ENCODE measurements around the gene DYNC1LI2. TPM values are rescaled to one million over a fixed set of nuclear protein-coding genes. Genes with fewer than 3 reads are reported as not detected.
A peak's percentile ranks its signal among the peaks of the same experiment; 100 is the strongest.

DYNC1LI2 gene
- total and polyA plus RNA-seq, 12 donors, result 39.3 to 234 (median 94.3) TPM

DNA sequence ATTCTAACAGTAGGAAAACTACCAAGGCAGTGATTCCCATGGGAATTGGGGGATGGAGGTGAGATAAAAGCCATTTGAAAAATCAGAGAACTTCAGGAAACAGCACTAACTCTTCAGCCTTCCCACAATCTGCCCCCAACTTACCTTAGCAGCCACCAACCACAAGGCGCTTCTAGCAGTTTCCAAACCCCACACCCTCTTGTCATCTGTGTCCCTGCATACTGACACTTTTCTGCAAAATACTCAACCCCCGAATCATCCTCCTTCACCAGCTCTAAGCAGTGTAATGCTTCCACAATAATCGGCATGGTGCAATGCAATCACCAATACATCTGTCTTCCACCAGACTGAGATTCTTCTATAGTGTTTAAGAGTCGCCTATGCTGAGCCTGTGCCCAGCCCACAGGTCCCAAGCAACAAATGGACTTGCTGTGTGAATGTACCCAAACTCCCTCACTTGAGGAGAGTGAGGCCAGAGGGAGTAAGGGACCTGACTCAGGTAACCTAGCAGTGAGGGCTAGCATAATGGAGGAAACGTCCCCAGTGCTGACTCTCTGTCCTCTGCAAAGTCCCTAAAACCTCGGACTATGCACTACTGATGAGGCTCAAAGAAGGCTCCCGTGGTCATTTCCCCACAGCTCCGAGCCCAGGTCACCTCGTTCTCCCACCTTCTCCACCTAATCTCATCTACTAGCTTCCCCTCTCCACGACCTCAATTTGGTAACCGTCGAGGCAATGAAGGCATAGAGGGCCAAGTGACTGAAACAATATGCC, 943 bp downstream of the DYNC1LI2 start:
- intact Hi-C loops (cut with DNase I), result no loop called here
- H3K27ac ChIP-seq, result peak overlapping the region in 3 of 5 donors; percentile 79 to 99 (median 91)

DNA sequence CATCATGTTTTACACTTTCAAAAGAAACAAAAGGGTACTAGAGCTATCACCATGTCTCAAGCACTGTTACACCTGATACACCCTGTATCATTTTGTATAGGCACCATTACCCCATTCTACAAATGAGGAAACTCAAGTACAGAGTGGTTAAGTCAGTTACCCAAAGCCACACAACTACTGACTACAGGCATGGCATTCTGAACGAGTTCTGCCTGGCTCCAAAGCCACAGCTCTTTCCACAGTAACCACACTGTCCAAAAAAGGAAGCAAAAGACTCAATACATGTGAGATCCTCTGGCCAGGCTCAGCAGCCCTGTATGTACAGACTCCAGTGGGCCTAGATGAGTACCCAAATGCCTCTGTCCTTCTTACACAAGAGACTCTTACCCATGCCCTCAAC, 4.7 kb downstream of the DYNC1LI2 start:
- WGBS, 4 donors, result 20 to 56% (median 36%) methylated on average over 1 of the region's 1 CpG
- H3K36me3 ChIP-seq (replicated peaks in 1 of 2), result peaks cover 0 to 69% of the 10 kb centered on the region in 2 donors

More for the DNA sequence above, 943 bp downstream of the DYNC1LI2 start:
- Histone ChIP-seq H3K9me3 (replicated peaks in 1 of 3) (no peaks in the 10 kb centered on the region), H3K4me1 (replicated peaks in 1 of 2) (peaks cover 14 to 25% of the 10 kb centered on the region in 2 donors), H3K4me3 (peak overlapping the region; percentile 43 to 99 (median 72)), H3K36me3 (replicated peaks in 1 of 2) (peaks cover 0 to 36% of the 10 kb centered on the region in 2 donors), H3K27me3 (no peaks in the 10 kb centered on the region)
- 13 to 17% (median 16%) methylated on average over 12 of the region's 12 CpGs for WGBS, 4 donors
- no peak for DNase-seq
- TF ChIP-seq, protein P1, sequence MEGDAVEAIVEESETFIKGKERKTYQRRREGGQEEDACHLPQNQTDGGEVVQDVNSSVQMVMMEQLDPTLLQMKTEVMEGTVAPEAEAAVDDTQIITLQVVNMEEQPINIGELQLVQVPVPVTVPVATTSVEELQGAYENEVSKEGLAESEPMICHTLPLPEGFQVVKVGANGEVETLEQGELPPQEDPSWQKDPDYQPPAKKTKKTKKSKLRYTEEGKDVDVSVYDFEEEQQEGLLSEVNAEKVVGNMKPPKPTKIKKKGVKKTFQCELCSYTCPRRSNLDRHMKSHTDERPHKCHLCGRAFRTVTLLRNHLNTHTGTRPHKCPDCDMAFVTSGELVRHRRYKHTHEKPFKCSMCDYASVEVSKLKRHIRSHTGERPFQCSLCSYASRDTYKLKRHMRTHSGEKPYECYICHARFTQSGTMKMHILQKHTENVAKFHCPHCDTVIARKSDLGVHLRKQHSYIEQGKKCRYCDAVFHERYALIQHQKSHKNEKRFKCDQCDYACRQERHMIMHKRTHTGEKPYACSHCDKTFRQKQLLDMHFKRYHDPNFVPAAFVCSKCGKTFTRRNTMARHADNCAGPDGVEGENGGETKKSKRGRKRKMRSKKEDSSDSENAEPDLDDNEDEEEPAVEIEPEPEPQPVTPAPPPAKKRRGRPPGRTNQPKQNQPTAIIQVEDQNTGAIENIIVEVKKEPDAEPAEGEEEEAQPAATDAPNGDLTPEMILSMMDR (IDR thresholded peaks at IDR 0.05), result no peak
- TF ChIP-seq POLR2A (IDR thresholded peaks at IDR 0.05), result no peak

DNA sequence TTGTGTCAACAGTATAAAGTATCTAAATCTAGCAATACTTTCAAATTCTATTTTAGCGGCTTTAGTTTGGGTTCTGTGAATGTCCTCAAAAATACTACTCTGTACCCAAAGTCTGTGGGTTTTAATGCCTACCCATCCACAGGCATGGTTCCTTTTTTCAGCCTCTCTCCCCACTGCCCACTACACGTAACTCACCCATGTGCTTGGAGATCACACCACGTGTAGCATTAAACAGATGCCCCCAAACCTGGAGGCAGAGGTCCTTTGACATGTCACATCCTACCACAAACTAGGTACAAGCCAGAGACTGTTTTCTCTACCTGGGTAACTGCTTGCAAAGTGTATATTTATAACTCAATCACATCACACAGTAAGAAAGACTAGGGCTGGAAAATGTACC, 5.4 kb downstream of the DYNC1LI2 start:
- Histone ChIP-seq H3K36me3 (replicated peaks in 1 of 2) (peaks cover 0 to 69% of the 10 kb centered on the region in 2 donors), H3K9me3 (replicated peaks in 1 of 3) (no peaks in the 10 kb centered on the region), H3K27me3 (no peaks in the 10 kb centered on the region), H3K4me3 (no peak overlapping the region), H3K4me1 (replicated peaks in 1 of 2) (peaks cover 24 to 45% of the 10 kb centered on the region in 2 donors), H3K27ac (no peak overlapping the region)
- no peak for TF ChIP-seq POLR2A (IDR thresholded peaks at IDR 0.05)
- TF ChIP-seq, protein P1 (IDR thresholded peaks at IDR 0.05), result no peak
- DNase-seq, result no peak
- WGBS, 4 donors, result 72 to 81% (median 77%) methylated on average over 3 of the region's 3 CpGs
- intact Hi-C loops (cut with DNase I), result no loop called here

More for the DNA sequence above, 4.7 kb downstream of the DYNC1LI2 start:
- Histone ChIP-seq H3K27ac (no peak overlapping the region), H3K4me3 (no peak overlapping the region), H3K27me3 (no peaks in the 10 kb centered on the region), H3K4me1 (replicated peaks in 1 of 2) (peaks cover 21 to 39% of the 10 kb centered on the region in 2 donors), H3K9me3 (replicated peaks in 1 of 3) (no peaks in the 10 kb centered on the region)
- intact Hi-C loops (cut with DNase I), result no loop called here
- TF ChIP-seq, protein P1 (IDR thresholded peaks at IDR 0.05), result no peak
- no peak for TF ChIP-seq POLR2A (IDR thresholded peaks at IDR 0.05)
- DNase-seq, result no peak

DNA sequence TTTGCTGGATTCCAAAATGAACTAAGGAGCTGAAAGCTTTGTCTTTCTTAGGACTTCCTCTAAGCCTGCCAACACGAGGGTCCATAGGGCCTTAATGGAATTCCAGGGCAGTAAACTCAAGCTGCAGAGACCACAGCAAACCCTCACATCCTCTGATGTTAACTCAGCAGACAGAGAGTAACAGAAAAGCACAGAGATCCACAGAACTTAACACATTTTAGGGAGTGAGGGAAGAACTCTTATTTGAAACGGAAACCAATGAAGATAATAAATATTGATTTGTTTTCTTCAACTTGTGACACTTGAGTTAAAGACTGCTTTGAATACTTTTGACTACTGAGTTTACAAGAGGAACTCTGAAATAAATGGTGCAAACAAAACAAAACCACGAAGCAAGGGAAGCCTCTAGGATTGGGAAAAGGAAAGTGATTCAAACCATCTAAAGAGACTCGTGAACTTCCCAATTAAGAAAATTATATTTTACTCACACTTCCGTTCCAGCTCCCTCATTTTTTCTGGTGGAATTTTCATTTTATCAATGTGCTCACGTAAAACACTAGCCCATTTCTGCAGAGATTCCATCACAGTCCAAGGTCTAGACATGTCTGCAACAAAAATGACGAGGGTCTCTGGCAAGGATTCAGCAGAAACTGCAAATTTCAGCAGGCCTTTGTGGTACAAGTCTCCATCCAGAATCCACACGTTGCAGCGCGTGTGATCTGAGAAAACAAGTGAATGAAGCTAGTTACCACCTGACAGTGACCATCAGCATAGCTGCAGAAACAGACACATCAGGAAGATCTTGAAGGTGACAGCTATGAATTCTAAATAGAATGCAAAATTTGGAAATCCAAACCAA, 9.2 kb downstream of the DYNC1LI2 start:
- no peak for TF ChIP-seq POLR2A (IDR thresholded peaks at IDR 0.05)
- TF ChIP-seq, protein P1 (IDR thresholded peaks at IDR 0.05), result no peak
- H3K27me3 ChIP-seq, result no peaks in the 10 kb centered on the region
- DNase-seq, result no peak
- peak overlapping the region in 4 of 5 donors; percentile 67 to 80 (median 70) for H3K27ac ChIP-seq
- H3K9me3 ChIP-seq (replicated peaks in 1 of 3), result no peaks in the 10 kb centered on the region
- no peak overlapping the region for H3K4me3 ChIP-seq
- H3K36me3 ChIP-seq (replicated peaks in 1 of 2), result peaks cover 0 to 65% of the 10 kb centered on the region in 2 donors
- WGBS, 4 donors, result 47 to 56% (median 52%) methylated on average over 10 of the region's 10 CpGs
- intact Hi-C loops (cut with DNase I), result no loop called here
- peaks cover 21 to 41% of the 10 kb centered on the region in 2 donors for H3K4me1 ChIP-seq (replicated peaks in 1 of 2)
